Hepatic stellate cell (primary cell): Measurements from ENCODE around the gene GJB2.

Experiments
- DNase-seq: peaks from one replicate; pipeline ENCODE4 v3.0.0; 2011; ENCODE audit warnings: low spot score

The GJB2 gene

GRCh38 chr13:20141238-20142022, 51.3 kb downstream of the GJB2 start:
- DNase-seq = no peak

- DNase-seq = no peak
Observed at GRCh38 chr13:20140487-20140886, 52.3 kb downstream of the GJB2 start.

GRCh38 chr13:20137875-20138274, 54.9 kb downstream of the GJB2 start:
- DNase-seq = no peak
